Spinal cord (tissue), 10 donors: ENCODE results near the gene SELP. TPM values are rescaled to one million over a fixed set of nuclear protein-coding genes. Genes with fewer than 3 reads are reported as not detected.
"Not testable (repeated sequence)": the region's sequence is repeated elsewhere in the genome, so short reads cannot be mapped to it uniquely, and the experiment has no call there.

ENCODE experiments used
- DNase-seq, 6 donors: peaks; one replicate each; pipeline versions ENCODE4 v3.0.0 to v3.0.0-alpha.2; 2013 to 2015; ENCODE audit warnings: low spot score in 6 of 6, low read depth in 4 of 6
- H3K27ac ChIP-seq: one replicate; pipeline ENCODE4 v1.5.1; 2013; ENCODE audit warnings: low read depth, low read length, control low read depth
- H3K27me3 ChIP-seq: one replicate; pipeline ENCODE4 v1.6.1; 2013; ENCODE audit warnings: low read length; ENCODE audit not compliant: control insufficient read depth, insufficient read depth
- H3K36me3 ChIP-seq: one replicate; pipeline ENCODE4 v1.6.1; 2013; ENCODE audit warnings: low read length; ENCODE audit not compliant: control insufficient read depth, insufficient read depth
- H3K4me1 ChIP-seq: one replicate; pipeline ENCODE4 v1.6.1; 2013; ENCODE audit warnings: low read length; ENCODE audit not compliant: control insufficient read depth, insufficient read depth
- H3K4me3 ChIP-seq: one replicate; pipeline ENCODE4 v1.5.1; 2013; ENCODE audit warnings: low read depth, low read length, control low read depth
- H3K9me3 ChIP-seq: one replicate; pipeline ENCODE4 v1.6.1; 2013; ENCODE audit warnings: low read length; ENCODE audit not compliant: control insufficient read depth, insufficient read depth
- WGBS: methylation state at CpG from one replicate; pipeline ENCODE4 v1.1.5; 2013; ENCODE audit warnings: missing lambda C conversion rate; ENCODE audit not compliant: insufficient coverage; 5-methylcytosine and 5-hydroxymethylcytosine counted together
- long read RNA-seq, 4 donors: transcript quantifications; one replicate each; lab custom pipeline, GENCODE V29; 2026
- polyA plus RNA-seq, 2 donors: library from polyadenylated mRNA; unstranded; fragments of 120-200 nt; gene quantifications; one replicate each; pipeline ENCODE4 v1.2.1, GENCODE V29; 2013; ENCODE audit not compliant: insufficient read length in 2 of 2
- total RNA-seq, 2 donors: library from RNA; depleted of rRNA in 1 of 2; stranded (reverse); fragments of 120-200 nt in 1 of 2; fragments of >200 nt in 1 of 2; gene quantifications; one replicate each; pipeline versions ENCODE4 v1.2.3 to v1.2.4, GENCODE V29; 2013 to 2014
- donor health status: healthy.

The SELP gene
- total RNA-seq (1 to 10 TPM; 1.1 to 6.4 TPM), polyA plus RNA-seq (1 to 10 TPM in 1 of 2 donors, under 1 TPM in 1; 0.11 to 1.0 TPM)
- long read RNA-seq, donor 1: 0 reads
- long read RNA-seq, donor 2: 0 reads
- long read RNA-seq, donor 3: 0 reads
- long read RNA-seq, donor 4: 0 reads

DNA sequence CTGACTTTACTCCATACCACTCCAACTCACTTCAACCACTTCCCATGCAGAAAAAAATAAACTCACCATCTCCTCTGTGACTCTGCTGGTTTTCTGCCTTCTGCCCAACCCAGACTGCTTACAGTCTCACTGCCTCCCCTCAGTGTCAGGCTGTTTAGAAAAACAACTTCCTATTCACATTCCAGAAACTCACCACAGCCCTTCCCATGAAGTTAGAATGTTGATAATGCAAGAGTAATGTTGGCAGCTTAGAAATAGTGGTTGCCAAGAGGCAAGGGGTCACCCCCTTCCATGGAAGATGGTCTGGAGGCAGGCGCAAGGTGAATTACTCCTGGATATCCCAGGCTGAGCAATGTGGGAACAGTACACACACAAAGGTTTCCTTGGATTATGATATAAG, at the start of gene SELP:
Gene SELP, minus strand, starts transcription at position 119 of the 400 bp plus-strand sequence. Its CDS starts 50 bp downstream, at position 69.
- H3K36me3 ChIP-seq: no peaks in the 10 kb centered on the region

DNA sequence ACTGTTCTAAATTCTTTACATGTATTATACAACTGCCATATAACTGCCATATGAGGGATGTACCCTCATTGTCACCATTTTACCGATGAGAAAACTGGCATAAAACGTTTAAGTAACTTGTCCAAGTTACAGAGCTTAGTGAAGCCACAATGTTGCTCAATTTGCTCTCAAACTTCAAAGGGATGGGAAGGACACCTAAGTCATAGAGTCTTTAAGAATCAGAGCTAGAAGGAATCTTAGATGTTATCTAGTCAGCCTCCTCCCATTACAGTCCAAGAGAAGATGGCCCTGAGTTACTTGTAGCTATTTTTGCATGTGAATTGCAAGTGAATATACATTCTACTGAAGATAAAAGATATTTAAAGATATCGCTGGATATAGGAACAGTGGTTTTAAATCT, 49.8 kb upstream of the SELP start:
- WGBS: 83% methylated on average over 1 of the region's 3 CpGs
- no peak for DNase-seq
- no peaks in the 10 kb centered on the region for H3K4me1 ChIP-seq
- H3K4me3 ChIP-seq: no peak overlapping the region
- no peaks in the 10 kb centered on the region for H3K9me3 ChIP-seq
- no peak overlapping the region for H3K27ac ChIP-seq
- H3K27me3 ChIP-seq: no peaks in the 10 kb centered on the region
- H3K36me3 ChIP-seq: no peaks in the 10 kb centered on the region

More for the DNA sequence above, at the start of gene SELP:
- Histone ChIP-seq H3K9me3 (peaks cover 11% of the 10 kb centered on the region), H3K27me3 (no peaks in the 10 kb centered on the region), H3K4me1 (no peaks in the 10 kb centered on the region), H3K4me3 (no peak within 1 kb of the TSS), H3K27ac (no peak within 1 kb of the TSS)
- no peak for DNase-seq
- 100% methylated on average over 1 of the region's 1 CpG for WGBS

DNA sequence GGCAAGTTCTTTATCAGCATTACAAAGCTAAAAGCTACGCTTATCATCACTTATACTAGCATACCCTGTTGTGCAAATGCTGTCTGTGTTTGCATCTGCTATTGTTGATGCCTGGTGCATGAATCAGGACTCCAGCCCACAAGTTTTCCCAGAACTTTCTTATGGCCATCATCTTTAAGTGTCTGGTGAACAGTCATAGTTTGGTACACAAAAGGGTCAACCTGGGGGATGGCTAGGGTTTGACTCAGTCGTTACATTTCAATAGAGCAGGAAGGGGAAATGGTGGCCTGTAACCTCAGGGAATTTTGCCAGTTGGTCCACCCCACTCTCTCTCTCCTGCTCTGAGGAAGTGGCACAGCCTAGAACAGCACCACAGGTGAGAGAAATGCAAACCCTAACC, 46.1 kb upstream of the SELP start:
- no peaks in the 10 kb centered on the region for H3K4me1 ChIP-seq
- no peaks in the 10 kb centered on the region for H3K36me3 ChIP-seq
- no peak overlapping the region for H3K4me3 ChIP-seq
- no CpG with 5 or more reads among the region's 2 CpGs for WGBS
- H3K27me3 ChIP-seq: no peaks in the 10 kb centered on the region
- no peak overlapping the region for H3K27ac ChIP-seq
- no peak for DNase-seq
- H3K9me3 ChIP-seq: no peaks in the 10 kb centered on the region

DNA sequence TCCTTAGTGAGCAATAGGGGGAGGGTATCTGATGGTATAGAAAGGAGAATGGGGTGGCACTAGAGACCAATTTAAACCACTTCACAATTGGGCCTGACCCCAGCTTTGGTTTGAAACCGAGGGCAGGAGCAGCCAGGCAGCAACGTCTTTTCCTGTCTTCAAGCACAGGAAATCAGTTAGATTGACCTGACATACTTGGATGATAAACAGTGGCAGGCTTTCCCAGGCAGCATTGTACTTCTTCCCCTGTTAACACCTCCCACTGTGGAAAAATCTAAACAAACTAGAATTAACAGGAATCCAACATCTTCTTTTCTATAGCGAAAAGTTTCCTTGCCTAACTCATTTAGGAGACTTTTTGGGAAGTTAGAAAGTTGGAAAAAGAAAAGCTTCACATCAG, 40.9 kb upstream of the SELP start:
- no peaks in the 10 kb centered on the region for H3K36me3 ChIP-seq
- DNase-seq: no peak
- no peak overlapping the region for H3K27ac ChIP-seq

DNA sequence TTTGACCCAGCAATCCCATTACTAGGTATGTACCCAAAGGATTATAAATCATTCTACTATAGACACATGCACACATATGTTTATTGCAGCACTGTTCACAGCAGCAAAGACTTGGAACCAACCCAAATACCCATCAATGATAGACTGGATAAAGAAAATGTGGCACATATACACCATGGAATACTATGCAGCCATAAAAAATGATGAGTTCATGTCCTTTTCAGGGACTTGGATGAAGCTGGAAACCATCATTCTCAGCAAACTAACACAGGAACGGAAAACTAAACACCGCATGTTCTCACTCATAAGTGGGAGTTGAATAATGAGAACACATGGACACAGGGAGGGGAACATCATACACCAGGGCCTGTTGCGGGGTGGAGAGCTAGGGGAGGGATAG, 40.3 kb upstream of the SELP start:
- H3K27ac ChIP-seq, H3K27me3 ChIP-seq, H3K4me3 ChIP-seq, H3K9me3 ChIP-seq, H3K4me1 ChIP-seq, H3K36me3 ChIP-seq, DNase-seq: not testable (repeated sequence)
- no CpG with 5 or more reads among the region's 3 CpGs for WGBS

More for the DNA sequence above, 40.9 kb upstream of the SELP start:
- WGBS: 34% methylated on average over 2 of the region's 3 CpGs
- no peak overlapping the region for H3K4me3 ChIP-seq
- no peaks in the 10 kb centered on the region for H3K4me1 ChIP-seq
- no peaks in the 10 kb centered on the region for H3K27me3 ChIP-seq
- H3K9me3 ChIP-seq: no peaks in the 10 kb centered on the region

DNA sequence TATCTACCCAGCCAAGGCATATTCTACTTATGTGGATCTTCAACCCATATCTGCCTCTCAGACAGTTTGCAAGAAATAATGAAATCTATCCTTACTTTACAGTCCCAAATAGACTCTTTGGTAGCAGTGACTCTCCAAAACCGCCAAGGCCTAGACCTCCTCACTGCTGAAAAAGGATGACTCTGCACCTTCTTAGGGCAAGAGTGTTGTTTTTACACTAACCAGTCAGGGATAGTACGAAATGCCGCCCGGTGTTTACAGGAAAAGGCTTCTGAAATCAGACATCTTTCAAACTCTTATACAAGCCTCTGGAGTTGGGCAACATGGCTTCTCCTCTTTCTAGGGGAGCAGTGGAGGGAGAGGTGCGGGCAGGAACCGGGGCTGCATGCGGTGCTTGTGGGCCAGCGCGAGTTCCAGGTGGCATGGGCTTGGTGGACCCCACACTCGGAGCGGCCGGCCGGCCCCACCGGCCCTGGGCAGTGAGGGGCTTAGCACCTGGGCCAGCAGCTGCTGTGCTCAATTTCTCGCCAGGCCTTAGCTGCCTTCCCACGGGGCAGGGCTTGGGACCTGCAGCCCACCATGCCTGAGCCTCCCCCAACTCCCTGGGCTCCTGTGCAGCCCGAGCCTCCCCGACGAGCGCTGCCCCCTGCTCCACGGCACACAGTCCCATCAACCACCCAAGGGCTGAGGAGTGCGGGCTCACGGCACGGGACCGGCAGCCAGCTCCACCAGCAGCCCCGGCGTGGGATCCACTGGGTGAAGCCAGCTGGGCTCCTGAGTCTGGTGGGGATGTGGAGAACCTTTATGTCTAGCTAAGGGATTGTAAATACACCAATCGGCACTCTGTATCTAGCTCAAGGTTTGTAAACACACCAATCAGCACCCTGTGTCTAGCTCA, 38.0 kb upstream of the SELP start:
- not testable (repeated sequence) for H3K4me1 ChIP-seq, H3K4me3 ChIP-seq, DNase-seq, H3K27me3 ChIP-seq, H3K9me3 ChIP-seq, H3K27ac ChIP-seq, H3K36me3 ChIP-seq
- WGBS: 93% methylated on average over 12 of the region's 28 CpGs

DNA sequence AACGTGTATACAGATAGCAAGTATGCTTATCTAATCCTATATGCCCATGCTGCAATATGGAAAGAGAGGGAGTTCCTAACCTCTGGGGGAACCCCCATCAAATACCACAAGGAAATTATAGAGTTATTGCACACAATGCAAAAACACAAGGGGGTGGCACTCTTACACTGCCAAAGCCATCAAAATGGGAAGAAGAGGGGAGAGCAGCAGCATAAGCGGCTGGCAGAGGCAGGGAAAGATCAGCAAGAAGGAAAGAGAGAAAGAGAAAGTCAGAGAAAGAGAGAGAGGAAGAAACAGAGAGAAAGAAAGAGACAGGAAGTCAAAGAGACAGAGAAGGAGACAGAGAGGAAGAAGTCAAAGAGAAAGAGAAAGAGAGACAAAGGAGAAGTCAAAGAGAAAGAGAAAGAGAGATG, 37.3 kb upstream of the SELP start:
- H3K27me3 ChIP-seq, H3K4me3 ChIP-seq, DNase-seq, H3K27ac ChIP-seq, H3K9me3 ChIP-seq, H3K4me1 ChIP-seq, H3K36me3 ChIP-seq: not testable (repeated sequence)
- 77% methylated on average over 1 of the region's 2 CpGs for WGBS

DNA sequence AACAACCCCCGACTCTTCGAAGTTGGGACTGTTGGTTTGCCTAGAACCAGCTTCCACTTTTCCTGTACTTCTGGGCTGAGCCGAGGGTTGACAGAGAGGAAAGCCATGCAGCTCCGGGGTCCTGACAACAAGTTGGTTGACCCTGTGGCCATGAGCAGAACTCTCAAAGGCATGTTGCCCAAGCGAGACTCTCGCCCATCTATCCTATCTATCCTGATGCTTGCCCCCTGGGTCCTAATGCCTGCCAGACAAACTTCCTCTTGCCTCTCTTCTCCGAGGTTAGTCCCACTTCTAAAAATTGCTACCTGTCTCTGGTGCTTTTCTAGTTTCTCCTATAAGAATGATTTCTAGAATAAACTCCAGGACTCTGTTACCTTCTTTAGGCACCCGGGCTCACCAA, 32.8 kb upstream of the SELP start:
- not testable (repeated sequence) for H3K27ac ChIP-seq, H3K9me3 ChIP-seq, H3K27me3 ChIP-seq, DNase-seq, H3K4me3 ChIP-seq, H3K36me3 ChIP-seq, H3K4me1 ChIP-seq
- 72% methylated on average over 7 of the region's 8 CpGs for WGBS

DNA sequence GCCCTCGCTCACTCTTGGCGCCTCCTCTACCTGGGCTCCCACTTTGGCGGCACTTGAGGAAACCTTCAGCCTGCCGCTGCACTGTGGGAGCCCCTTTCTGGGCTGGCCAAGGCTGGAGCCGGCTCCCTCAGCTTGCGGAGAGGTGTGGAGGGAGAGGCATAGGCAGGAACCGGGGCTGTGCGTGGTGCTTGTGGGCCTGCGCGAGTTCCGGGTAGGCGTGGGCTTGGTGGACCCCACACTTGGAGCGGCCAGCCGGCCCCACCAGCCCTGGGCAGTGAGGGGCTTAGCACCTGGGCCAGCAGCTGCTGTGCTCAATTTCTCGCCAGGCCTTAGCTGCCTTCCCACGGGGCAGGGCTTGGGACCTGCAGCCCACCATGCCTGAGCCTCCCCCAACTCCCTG, 31.1 kb upstream of the SELP start:
- not testable (repeated sequence) for H3K4me1 ChIP-seq, H3K36me3 ChIP-seq, H3K9me3 ChIP-seq, DNase-seq, H3K27me3 ChIP-seq, H3K4me3 ChIP-seq, H3K27ac ChIP-seq
- WGBS: 100% methylated on average over 7 of the region's 16 CpGs

DNA sequence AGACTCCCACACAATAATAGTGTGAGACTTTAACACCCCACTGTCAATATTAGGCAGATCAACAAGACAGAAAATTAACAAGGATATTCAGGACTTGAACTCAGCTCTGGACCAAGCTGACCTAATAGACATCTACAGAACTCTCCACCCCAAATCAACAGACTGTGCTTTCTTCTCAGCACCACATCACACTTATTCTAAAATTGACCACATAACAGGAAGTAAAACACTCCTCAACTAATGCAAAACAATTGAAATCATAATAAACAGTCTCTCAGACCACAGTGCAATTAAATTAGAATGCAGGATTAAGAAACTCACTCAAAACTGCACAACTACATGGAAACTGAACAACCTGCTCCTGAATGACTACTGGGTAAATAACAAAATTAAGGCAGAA, 28.9 kb upstream of the SELP start:
- not testable (repeated sequence) for H3K27me3 ChIP-seq, H3K36me3 ChIP-seq, H3K4me3 ChIP-seq, H3K27ac ChIP-seq, DNase-seq, H3K4me1 ChIP-seq, H3K9me3 ChIP-seq
